Astrocyte of the cerebellum (primary cell): ENCODE measurements around the gene CRISPLD2.

Experiments used
- DNase-seq: peaks from one replicate; pipeline ENCODE4 v3.0.0-alpha.2; 2011; ENCODE audit warnings: low read depth
- H3K4me3 ChIP-seq: 2 replicates; pipeline ENCODE4 v1.5.1; 2011; ENCODE audit warnings: mild to moderate bottlenecking, low read depth, low read length, moderate library complexity
- in situ Hi-C: cut with HindIII; loops from 2 replicates; pipeline ENCODE4 v1.10.0; 2017; ENCODE audit warnings: low sequenced_read_pairs
- TF ChIP-seq, protein P1 (sequence below): IDR thresholded peaks from 2 replicates; pipeline ENCODE4 v1.5.1; 2012; ENCODE audit warnings: low read length, low read depth, moderate library complexity, mild to moderate bottlenecking; ENCODE audit errors: missing control alignments

The CRISPLD2 gene

DNA sequence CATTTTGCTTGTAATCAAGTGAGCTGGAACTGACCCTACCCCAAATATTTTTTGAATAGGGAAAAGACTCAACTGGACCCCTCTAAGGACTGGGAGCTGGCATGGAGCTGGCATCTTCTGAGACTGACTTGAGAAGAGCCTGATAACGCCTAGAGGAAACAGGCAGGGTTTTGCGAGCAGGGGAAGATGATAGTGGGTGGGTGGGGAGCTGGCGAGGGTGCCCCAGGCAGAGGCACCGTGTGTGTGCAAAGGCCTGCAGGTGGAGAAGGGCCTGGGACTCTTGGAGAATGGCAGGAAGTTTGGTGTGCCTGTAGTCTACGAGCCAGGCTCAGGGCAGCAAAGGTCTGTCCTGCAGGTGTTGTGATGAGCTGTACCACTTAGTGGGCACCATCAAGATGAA is 4.1 kb downstream of the CRISPLD2 start:
- in situ Hi-C loops: no loop called here
- no peak for DNase-seq
- TF ChIP-seq, protein P1, sequence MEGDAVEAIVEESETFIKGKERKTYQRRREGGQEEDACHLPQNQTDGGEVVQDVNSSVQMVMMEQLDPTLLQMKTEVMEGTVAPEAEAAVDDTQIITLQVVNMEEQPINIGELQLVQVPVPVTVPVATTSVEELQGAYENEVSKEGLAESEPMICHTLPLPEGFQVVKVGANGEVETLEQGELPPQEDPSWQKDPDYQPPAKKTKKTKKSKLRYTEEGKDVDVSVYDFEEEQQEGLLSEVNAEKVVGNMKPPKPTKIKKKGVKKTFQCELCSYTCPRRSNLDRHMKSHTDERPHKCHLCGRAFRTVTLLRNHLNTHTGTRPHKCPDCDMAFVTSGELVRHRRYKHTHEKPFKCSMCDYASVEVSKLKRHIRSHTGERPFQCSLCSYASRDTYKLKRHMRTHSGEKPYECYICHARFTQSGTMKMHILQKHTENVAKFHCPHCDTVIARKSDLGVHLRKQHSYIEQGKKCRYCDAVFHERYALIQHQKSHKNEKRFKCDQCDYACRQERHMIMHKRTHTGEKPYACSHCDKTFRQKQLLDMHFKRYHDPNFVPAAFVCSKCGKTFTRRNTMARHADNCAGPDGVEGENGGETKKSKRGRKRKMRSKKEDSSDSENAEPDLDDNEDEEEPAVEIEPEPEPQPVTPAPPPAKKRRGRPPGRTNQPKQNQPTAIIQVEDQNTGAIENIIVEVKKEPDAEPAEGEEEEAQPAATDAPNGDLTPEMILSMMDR: no peak
- no peak overlapping the region for H3K4me3 ChIP-seq

DNA sequence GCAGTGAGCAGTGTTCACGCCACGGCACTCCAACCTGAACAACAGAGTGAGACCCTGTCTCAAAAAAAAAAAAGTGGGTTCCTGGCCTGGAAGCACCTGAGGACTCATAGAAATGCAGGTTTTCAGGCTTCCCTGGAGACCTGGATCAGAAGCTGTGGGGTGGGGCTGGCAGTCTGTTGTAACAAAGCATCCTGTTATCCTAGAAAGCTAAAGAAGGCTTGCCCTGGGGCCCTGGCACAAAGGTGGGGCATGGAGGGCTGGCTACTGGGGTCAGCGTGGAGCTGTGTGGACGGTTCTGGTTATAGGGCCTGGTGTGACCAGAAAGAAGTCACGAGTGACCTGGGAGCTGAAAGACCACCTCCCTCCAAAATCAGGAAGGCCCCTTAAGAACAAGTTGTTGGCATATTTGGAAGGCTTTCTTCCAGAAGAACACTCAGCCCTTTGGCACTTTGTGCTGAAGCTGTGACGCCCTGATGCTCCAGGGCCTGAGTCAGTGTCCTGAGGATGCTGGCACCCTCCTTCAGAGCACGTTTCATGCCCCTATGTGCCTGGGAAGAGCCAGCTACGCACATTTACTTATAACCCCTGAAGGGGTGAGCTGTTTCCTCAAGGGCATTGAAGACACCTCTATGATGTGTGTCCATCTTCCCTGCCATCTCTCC is 6.2 kb downstream of the CRISPLD2 start:
- in situ Hi-C loops: no loop called here
- TF ChIP-seq, protein P1: no peak
- no peak for DNase-seq
- H3K4me3 ChIP-seq: no peak overlapping the region

DNA sequence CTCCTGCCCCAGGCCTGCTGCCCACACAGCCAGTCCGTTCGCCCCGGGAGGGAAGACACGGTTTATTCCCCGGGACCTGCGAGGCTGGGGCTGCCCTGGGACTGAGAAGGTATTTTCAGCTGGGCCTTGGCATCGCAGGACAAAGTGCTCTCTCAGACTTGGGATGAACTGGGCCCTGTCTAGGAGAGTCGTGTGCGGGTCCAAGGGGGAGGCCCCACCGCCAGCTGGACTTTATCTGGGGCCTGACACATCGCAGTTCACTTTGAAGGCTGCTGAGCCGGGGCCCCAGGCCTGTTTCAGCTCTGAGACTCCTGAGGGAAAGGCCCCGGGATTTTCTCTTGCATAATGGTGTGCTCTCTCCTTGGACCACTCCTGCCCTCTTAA is 6.8 kb downstream of the CRISPLD2 start:
- no peak overlapping the region for H3K4me3 ChIP-seq
- DNase-seq: no peak
- TF ChIP-seq, protein P1: no peak
- in situ Hi-C loops: no loop called here

DNA sequence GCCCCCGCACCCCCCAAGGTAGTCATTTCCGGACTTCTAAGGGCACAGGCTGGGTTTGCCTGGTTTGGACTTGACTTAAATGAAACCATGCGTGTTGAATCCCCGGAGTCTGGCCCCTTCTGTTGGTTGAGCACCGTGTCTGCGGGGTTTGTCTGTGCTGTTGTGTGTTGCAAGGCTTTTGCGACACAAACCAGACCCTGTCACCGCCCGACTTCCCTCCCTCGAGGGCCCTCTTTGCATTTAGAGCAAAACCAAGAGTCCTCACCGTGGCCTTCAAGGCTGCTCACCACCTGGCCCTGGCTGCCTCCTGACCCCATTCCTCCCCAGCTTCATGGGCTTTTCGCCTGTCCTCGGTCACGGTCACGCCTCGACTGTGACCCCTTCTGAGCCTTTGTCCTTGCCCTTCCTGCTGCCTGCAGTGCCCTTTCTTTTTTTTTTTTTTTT is 7.4 kb downstream of the CRISPLD2 start:
- H3K4me3 ChIP-seq: no peak overlapping the region
- in situ Hi-C loops: no loop called here
- DNase-seq: no peak
- TF ChIP-seq, protein P1: no peak

DNA sequence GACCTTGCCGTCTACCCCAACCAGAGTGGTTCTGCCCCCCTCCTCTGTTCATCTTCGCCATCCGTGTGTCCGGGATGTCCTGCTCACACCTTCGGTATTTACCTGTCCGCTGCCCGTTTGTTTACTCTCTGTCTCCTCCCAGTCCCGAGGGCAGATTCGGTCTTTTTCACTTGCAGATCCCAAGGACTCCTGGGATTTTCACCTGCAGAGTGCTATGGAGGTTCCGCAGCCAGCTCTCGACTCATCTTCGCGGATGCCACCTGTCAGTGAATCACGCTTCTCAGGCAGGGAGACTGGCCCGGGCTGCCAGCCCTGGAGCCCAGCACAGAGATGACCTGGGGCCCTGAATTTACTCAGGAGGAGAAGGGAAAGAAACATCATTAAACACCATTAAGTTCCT is 8.1 kb downstream of the CRISPLD2 start:
- no peak overlapping the region for H3K4me3 ChIP-seq
- DNase-seq: no peak
- in situ Hi-C loops: no loop called here
- TF ChIP-seq, protein P1: no peak

DNA sequence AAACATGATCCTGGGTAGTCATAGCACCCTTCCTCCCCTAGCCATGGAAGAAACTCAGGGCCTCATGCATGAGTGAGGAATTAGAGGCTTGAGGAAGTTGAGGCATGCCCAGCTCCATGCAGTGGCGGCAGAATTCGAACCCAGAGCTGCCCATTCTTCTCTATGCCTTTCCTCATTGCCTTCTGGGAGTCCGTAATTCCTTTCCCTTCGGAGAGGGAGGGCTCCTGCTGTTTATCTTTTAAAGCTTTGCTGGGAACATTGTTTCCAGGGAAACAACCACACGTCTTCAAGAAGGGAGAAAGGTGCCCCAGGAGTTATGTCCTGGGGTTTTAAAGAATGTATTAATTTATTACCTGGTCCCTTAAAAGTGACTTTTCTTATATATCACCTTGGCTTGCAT is 8.5 kb downstream of the CRISPLD2 start:
- no peak overlapping the region for H3K4me3 ChIP-seq
- in situ Hi-C loops: no loop called here
- DNase-seq: no peak
- TF ChIP-seq, protein P1: no peak
